ENCODE data around the gene NCBP1.

Gene NCBP1

GRCh38 chr9:97714435-97714834 lies 80.8 kb downstream of the NCBP1 start:
- DNase-seq (ENCODE audit: low read depth in 2 of 2) = no peak

GRCh38 chr9:97717866-97718265 lies 84.2 kb downstream of the NCBP1 start:
- no peak for DNase-seq (ENCODE audit: low read depth in 2 of 2)

- DNase-seq (ENCODE audit: low read depth in 2 of 2) = no peak
Measured at GRCh38 chr9:97721396-97721795, 87.8 kb downstream of the NCBP1 start.

- no peak for DNase-seq (ENCODE audit: low read depth in 2 of 2)
Measured at GRCh38 chr9:97722331-97722730, 88.7 kb downstream of the NCBP1 start.
